ENCODE results near the gene IGFBP2. TPM values are rescaled to one million over a fixed set of nuclear protein-coding genes. Genes with fewer than 3 reads are reported as not detected.

IGFBP2 gene
- total RNA-seq, 1 donor from 2014 or later, result 2,855 TPM

- Mint-ChIP-seq H3K36me3 (ENCODE audit: unreplicated experiment) (no peaks in the 10 kb centered on the region), H3K4me3 (ENCODE audit: unreplicated experiment) (no peak overlapping the region), H3K27ac (ENCODE audit: unreplicated experiment) (peak overlapping the region; percentile 40), H3K9me3 (ENCODE audit: unreplicated experiment) (no peaks in the 10 kb centered on the region), H3K4me1 (ENCODE audit: unreplicated experiment) (peaks cover 23% of the 10 kb centered on the region), H3K27me3 (ENCODE audit: unreplicated experiment) (no peaks in the 10 kb centered on the region)
- TF ChIP-seq, protein P1, sequence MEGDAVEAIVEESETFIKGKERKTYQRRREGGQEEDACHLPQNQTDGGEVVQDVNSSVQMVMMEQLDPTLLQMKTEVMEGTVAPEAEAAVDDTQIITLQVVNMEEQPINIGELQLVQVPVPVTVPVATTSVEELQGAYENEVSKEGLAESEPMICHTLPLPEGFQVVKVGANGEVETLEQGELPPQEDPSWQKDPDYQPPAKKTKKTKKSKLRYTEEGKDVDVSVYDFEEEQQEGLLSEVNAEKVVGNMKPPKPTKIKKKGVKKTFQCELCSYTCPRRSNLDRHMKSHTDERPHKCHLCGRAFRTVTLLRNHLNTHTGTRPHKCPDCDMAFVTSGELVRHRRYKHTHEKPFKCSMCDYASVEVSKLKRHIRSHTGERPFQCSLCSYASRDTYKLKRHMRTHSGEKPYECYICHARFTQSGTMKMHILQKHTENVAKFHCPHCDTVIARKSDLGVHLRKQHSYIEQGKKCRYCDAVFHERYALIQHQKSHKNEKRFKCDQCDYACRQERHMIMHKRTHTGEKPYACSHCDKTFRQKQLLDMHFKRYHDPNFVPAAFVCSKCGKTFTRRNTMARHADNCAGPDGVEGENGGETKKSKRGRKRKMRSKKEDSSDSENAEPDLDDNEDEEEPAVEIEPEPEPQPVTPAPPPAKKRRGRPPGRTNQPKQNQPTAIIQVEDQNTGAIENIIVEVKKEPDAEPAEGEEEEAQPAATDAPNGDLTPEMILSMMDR (IDR thresholded peaks at IDR 0.05), result no peak
- no peak for DNase-seq (ENCODE audit: extremely low spot score, unreplicated experiment)
Measured at GRCh38 chr2:216589791-216590190, 43.4 kb upstream of the IGFBP2 start.

DNA sequence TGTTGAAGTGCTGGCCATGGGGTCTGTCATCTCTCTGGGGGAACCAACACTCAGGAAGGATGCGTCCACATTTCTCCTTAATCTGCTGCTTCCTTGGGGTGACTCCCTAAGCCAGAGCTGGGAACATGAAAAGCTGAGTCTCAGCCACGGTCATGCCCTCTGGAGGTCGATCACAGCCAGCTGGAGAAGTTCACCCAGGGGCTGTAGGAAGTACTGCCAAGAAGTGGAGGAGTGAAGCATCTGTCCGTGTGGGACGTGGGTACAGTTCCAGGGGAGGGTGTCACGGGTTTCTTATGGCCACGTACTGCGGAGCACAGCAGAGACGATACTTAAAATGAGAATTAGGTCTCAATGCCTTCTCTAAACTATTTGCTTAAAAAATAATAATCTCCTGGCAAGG lies 42.4 kb upstream of the IGFBP2 start:
- H3K27me3 Mint-ChIP-seq (ENCODE audit: unreplicated experiment), result no peaks in the 10 kb centered on the region
- no peaks in the 10 kb centered on the region for H3K36me3 Mint-ChIP-seq (ENCODE audit: unreplicated experiment)
- H3K4me3 Mint-ChIP-seq (ENCODE audit: unreplicated experiment), result no peak overlapping the region
- peaks cover 26% of the 10 kb centered on the region for H3K4me1 Mint-ChIP-seq (ENCODE audit: unreplicated experiment)
- DNase-seq (ENCODE audit: extremely low spot score, unreplicated experiment), result no peak
- no peaks in the 10 kb centered on the region for H3K9me3 Mint-ChIP-seq (ENCODE audit: unreplicated experiment)
- TF ChIP-seq, protein P1 (IDR thresholded peaks at IDR 0.05), result peak; percentile 10
- peak overlapping the region; percentile 65 for H3K27ac Mint-ChIP-seq (ENCODE audit: unreplicated experiment)

- Mint-ChIP-seq H3K27me3 (ENCODE audit: unreplicated experiment) (no peaks in the 10 kb centered on the region), H3K9me3 (ENCODE audit: unreplicated experiment) (no peaks in the 10 kb centered on the region), H3K4me1 (ENCODE audit: unreplicated experiment) (peaks cover 33% of the 10 kb centered on the region), H3K27ac (ENCODE audit: unreplicated experiment) (no peak overlapping the region), H3K4me3 (ENCODE audit: unreplicated experiment) (no peak overlapping the region), H3K36me3 (ENCODE audit: unreplicated experiment) (no peaks in the 10 kb centered on the region)
- no peak for DNase-seq (ENCODE audit: extremely low spot score, unreplicated experiment)
- TF ChIP-seq, protein P1 (IDR thresholded peaks at IDR 0.05), result no peak
Measured at GRCh38 chr2:216591480-216591879, 41.7 kb upstream of the IGFBP2 start.

DNA sequence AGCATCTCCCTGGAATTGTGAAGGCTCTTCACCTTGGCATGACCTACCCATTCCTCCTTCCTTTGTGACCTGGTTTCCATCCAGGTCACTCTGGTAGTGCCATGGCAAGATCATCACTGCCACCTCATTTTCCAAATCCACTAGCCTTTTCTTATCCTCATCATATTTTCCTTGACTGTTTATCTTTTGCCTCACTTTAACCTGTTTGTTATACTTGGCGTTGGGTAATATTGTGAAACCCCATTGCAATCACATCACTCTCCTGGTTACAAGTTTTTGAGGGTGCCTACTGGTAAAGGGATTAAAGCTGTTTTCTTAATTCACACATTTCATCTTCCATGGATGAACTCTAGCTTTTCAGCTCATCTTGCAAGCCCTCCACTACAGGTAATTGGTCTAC lies 39.1 kb upstream of the IGFBP2 start:
- Mint-ChIP-seq H3K27ac (ENCODE audit: unreplicated experiment) (no peak overlapping the region), H3K4me3 (ENCODE audit: unreplicated experiment) (no peak overlapping the region), H3K9me3 (ENCODE audit: unreplicated experiment) (no peaks in the 10 kb centered on the region), H3K4me1 (ENCODE audit: unreplicated experiment) (peaks cover 56% of the 10 kb centered on the region), H3K36me3 (ENCODE audit: unreplicated experiment) (no peaks in the 10 kb centered on the region), H3K27me3 (ENCODE audit: unreplicated experiment) (no peaks in the 10 kb centered on the region)
- TF ChIP-seq, protein P1 (IDR thresholded peaks at IDR 0.05), result no peak
- no peak for DNase-seq (ENCODE audit: extremely low spot score, unreplicated experiment)

DNA sequence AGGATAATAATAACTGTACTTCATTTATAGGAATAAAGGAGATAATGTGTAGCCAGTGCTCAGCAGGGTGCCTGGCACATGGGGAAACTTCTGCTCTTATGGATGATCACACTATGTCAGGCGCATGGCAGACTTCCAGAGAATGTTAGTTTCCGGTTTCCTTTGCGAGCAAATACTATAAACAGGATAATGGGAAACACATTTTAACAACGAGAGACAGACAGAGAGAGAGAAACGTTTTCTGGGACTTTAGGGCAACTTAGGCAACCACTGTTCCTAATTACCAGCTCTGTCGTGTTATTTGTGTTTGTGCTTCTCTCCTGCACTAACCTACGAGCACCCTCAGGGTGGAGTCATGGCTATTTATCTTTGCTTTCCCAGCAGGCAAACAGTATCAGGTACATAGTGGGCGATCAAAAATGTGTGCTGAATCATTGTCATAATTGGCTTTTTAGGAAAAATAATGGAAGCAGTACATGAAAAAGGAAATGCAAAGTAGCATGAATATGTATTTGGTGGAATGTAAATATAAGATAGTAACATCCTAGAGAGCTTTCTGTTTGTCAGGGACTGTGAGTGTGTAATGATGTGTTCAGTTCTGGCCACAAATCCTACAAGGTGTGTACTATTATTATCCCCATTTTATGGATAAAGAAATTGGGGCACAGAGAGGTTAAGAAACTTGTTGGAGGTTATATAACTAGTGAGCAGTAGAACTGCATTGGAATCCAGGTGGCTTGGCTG lies 36.8 kb upstream of the IGFBP2 start:
- H3K4me1 Mint-ChIP-seq (ENCODE audit: unreplicated experiment), result peaks cover 38% of the 10 kb centered on the region
- peak; percentile 91 for DNase-seq (ENCODE audit: extremely low spot score, unreplicated experiment)
- TF ChIP-seq, protein P1 (IDR thresholded peaks at IDR 0.05), result no peak
- H3K27me3 Mint-ChIP-seq (ENCODE audit: unreplicated experiment), result no peaks in the 10 kb centered on the region
- H3K36me3 Mint-ChIP-seq (ENCODE audit: unreplicated experiment), result no peaks in the 10 kb centered on the region
- peak overlapping the region; percentile 97 for H3K27ac Mint-ChIP-seq (ENCODE audit: unreplicated experiment)
- H3K4me3 Mint-ChIP-seq (ENCODE audit: unreplicated experiment), result peak overlapping the region; percentile 27
- no peaks in the 10 kb centered on the region for H3K9me3 Mint-ChIP-seq (ENCODE audit: unreplicated experiment)

Measured in osteocyte (in vitro differentiated cells).